ENCODE data around the gene PTPRN2.
"Not testable (repeated sequence)": the region's sequence is repeated elsewhere in the genome, so short reads cannot be mapped to it uniquely, and the experiment has no call there.

The PTPRN2 gene

DNA sequence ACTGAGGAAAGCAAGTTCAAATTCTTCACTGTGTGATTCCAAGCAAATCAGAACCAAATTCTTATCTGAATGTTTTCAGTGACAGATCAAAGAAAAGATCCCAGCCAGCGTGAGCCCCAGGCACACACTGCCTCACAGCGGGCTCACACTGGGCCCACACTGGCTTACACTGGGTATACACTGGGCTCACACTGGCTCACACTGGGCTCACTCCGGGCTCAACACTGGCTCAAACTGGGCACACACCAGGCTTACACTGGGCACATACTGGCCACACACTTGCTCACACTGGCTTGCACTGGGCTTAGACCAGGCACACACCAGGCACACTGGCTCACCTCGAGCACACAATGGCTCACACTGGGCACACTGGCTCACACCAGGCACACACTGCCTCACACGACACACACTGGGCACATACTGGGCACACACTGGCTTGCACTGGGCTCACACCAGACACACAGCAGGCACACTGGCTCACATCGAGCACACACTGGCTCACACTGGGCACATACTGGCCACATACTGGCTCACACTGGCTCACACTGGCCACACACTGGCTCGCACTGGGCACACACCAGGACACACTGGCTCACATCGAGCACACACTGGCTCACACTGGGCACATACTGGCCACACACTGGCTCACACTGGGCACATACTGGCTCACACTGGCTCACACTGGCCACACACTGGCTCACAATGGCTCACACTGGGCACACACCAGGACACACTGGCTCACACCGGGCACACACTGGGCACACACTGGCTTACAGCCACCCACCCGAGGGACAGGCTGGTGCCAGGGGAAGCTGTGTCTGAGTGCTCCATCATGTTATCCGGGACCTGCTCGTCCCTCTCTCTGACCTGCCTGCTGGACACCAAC lies 156.3 kb downstream of the PTPRN2 start:
- TF ChIP-seq, protein P1, sequence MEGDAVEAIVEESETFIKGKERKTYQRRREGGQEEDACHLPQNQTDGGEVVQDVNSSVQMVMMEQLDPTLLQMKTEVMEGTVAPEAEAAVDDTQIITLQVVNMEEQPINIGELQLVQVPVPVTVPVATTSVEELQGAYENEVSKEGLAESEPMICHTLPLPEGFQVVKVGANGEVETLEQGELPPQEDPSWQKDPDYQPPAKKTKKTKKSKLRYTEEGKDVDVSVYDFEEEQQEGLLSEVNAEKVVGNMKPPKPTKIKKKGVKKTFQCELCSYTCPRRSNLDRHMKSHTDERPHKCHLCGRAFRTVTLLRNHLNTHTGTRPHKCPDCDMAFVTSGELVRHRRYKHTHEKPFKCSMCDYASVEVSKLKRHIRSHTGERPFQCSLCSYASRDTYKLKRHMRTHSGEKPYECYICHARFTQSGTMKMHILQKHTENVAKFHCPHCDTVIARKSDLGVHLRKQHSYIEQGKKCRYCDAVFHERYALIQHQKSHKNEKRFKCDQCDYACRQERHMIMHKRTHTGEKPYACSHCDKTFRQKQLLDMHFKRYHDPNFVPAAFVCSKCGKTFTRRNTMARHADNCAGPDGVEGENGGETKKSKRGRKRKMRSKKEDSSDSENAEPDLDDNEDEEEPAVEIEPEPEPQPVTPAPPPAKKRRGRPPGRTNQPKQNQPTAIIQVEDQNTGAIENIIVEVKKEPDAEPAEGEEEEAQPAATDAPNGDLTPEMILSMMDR (IDR thresholded peaks at IDR 0.05; ENCODE audit: borderline replicate concordance, control extremely low read depth, extremely low read depth, insufficient read depth, missing control alignments) = no peak
- in situ Hi-C loops (cut with MboI; ENCODE audit: low sequenced_read_pairs, unreplicated experiment) = no loop called here

DNA sequence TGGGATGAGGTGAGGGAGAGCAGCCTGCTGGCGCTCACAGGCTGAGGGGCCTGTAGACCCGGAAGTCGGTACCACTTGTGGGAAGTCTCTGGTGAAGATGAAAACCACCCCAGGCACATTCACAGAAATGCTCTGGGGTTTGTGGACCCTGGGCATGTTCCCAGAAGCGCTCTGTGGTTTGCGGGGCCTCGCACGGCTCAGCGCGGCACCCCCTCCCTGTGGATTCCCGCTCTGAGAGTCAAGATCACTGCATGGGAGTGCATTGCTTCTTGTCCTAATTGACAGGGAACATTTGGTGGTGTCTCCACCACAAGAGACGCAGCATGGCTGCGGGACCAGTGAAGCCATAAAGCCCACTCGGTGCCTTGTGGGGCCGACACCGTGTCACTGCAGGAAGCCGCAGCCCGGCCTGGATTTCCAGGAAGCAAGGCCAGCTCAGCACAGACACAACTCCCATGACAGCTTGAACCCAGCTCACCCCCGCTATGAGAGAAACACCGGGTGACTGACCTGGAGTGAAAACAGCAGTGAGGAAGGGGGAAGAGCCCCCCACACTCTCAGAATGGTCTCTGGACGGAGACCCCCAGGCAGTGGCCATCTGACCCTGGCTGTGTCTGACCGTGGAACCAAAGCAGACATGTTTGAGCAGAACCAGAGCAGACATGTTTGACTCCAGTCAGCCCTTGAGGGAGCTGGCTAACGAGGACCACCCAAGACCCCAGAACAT lies 157.2 kb downstream of the PTPRN2 start:
- DNase-seq (ENCODE audit: low spot score) = no peak
- in situ Hi-C loops (cut with MboI; ENCODE audit: low sequenced_read_pairs, unreplicated experiment) = no loop called here
- TF ChIP-seq, protein P1 (IDR thresholded peaks at IDR 0.05; ENCODE audit: borderline replicate concordance, control extremely low read depth, extremely low read depth, insufficient read depth, missing control alignments) = no peak

More for the DNA sequence above, 156.3 kb downstream of the PTPRN2 start:
- no peak for DNase-seq (ENCODE audit: low spot score)

DNA sequence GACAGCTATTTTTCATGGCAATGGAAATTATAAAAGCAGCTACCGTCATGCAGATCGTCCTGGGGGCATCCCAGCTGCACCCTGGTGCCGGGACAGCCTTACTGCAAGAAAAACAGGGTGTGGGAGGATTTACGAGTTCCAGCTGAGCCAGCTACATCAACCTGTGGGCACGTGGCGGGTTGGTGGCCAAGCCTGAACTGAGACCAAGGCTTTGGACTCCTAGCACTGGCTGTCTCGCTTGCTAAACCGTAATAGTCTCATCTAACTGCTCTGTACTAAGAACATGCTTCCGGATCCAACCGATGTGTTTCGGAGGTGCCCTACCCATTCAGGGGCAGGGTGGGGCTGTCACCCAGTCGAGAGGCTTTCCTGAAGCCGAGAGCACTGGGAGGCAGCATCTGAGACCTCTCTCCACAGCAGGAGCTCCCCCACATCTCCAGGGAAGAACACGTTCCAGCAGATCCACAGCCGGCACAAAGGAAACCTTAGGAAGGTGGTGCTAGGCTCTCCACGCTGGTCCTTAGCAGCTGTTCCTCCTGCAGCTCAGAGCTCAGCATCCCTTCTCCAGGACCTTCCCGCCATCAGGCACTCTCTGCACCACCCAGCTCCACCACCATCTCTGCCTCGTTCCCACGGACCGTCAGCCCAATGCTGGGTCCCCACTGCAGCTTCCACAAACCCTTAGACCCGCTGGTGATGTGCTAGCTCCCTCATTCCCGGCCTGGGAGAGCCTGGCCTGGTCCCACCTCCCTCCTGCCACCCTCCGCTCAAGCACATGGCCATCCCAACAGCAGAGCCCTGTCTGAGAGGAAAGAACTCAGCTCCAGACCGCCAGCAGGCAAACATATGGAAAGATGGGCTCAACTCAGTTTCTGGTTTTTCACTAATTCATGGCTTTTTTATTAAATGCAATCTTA lies 158.5 kb downstream of the PTPRN2 start:
- TF ChIP-seq, protein P1 (IDR thresholded peaks at IDR 0.05; ENCODE audit: borderline replicate concordance, control extremely low read depth, extremely low read depth, insufficient read depth, missing control alignments) = no peak
- in situ Hi-C loops (cut with MboI; ENCODE audit: low sequenced_read_pairs, unreplicated experiment) = no loop called here
- DNase-seq (ENCODE audit: low spot score) = no peak

DNA sequence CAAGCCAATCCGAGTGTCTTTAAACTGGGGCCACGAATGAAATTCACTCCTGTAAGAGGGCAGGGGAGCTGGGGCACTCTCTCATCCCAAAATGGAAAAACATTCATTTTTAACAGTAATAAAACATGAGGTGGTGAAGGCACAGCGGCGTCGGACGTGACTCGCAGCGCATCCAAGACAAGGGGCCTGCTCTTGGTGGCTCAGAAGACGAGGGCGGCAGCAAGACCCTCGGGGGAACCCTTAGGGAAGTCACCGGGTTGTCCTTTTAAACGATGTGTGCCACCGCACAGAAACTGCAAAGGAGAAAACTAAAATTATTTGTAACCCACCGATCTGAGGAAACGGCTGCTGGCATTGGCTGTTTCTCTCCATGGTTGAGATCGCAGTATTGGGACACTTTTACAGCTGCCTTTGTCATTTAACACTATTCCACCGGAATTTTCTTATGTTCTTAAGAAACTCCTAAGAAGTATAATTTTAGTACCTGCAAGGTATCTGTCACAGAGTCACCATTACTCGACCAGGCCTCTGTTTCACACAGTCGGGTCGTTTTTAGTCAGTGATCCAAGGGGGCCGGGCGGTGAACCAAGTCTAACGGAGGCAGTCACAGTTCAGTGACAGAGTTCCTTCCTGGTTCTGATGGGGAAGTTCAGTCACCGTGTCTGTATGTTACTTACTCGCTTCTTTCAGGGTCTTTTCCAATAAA lies 159.3 kb downstream of the PTPRN2 start:
- no peak for DNase-seq (ENCODE audit: low spot score)
- in situ Hi-C loops (cut with MboI; ENCODE audit: low sequenced_read_pairs, unreplicated experiment) = no loop called here
- TF ChIP-seq, protein P1 (IDR thresholded peaks at IDR 0.05; ENCODE audit: borderline replicate concordance, control extremely low read depth, extremely low read depth, insufficient read depth, missing control alignments) = no peak

DNA sequence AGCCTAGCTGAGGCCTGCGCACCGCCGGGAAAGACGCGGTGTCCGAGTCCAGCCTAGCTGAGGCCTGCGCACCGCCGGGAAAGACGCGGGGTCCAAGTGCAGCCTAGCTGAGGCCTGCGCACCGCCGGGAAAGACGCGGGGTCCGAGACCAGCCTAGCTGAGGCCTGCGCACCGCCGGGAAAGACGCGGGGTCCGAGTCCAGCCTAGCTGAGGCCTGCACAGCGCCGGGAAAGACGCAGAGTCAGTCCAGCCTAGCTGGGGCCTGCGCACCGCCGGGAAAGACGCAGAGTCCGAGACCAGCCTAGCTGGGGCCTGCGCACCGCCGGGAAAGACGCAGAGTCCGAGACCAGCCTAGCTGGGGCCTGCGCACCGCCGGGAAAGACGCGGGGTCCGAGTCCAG lies 161.9 kb downstream of the PTPRN2 start:
- in situ Hi-C loops (cut with MboI; ENCODE audit: low sequenced_read_pairs, unreplicated experiment); DNase-seq (ENCODE audit: low spot score): not testable (repeated sequence)

DNA sequence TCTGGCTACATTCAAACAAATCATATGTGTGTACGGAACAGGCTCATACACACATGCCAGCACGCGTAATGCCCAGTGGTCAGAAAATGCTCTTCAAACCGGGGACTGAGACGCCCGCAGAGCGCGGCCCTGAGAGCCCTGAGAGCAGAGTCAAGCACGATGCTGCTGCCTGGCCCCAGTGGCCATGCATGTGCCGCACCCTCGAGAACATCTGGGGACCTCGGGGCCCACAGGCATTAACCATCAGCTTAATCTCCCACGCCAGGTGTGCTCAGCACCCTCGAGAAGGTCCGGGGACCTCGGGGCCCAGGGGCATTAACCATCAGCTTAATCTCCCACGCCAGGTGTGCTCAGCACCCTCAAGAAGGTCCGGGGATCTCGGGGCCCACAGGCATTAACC lies 163.1 kb downstream of the PTPRN2 start:
- TF ChIP-seq, protein P1 (IDR thresholded peaks at IDR 0.05; ENCODE audit: borderline replicate concordance, control extremely low read depth, extremely low read depth, insufficient read depth, missing control alignments) = no peak
- in situ Hi-C loops (cut with MboI; ENCODE audit: low sequenced_read_pairs, unreplicated experiment) = no loop called here
- no peak for DNase-seq (ENCODE audit: low spot score)
